Spleen (tissue), 11 donors: ENCODE measurements around the gene SIVA1. TPM values are rescaled to one million over a fixed set of nuclear protein-coding genes. Genes with fewer than 3 reads are reported as not detected.

Experiments used
- DNase-seq: peaks from one replicate; pipeline ENCODE4 v3.0.0-alpha.2; 2020
- H3K27ac ChIP-seq, 8 donors: fragments of 200-600 bp; sonication (generic) in 7 of 8; 1 replicate in 4 of 8; 2 replicates in 4 of 8; pipeline versions ENCODE4 v1.5.0 to v1.8.0; 2016 to 2021; ENCODE audit warnings: inconsistent platforms in 4 of 8, mild to moderate bottlenecking in 4 of 8, moderate library complexity in 1 of 8
- H3K27me3 ChIP-seq, 7 donors: fragments of 200-600 bp; sonication (generic) in 6 of 7; replicated peaks in 1 of 7; 1 replicate in 4 of 7; 2 replicates in 3 of 7; pipeline versions ENCODE4 v1.5.0 to v1.8.0; 2016 to 2021; ENCODE audit warnings: inconsistent platforms in 3 of 7, mild to moderate bottlenecking in 1 of 7
- H3K36me3 ChIP-seq, 6 donors: fragments of 200-600 bp; sonication (generic) in 5 of 6; 1 replicate in 4 of 6; 2 replicates in 2 of 6; pipeline versions ENCODE4 v1.5.0 to v1.8.0; 2016 to 2021; ENCODE audit warnings: inconsistent platforms in 2 of 6
- H3K4me1 ChIP-seq, 6 donors: fragments of 200-600 bp; sonication (generic) in 5 of 6; 1 replicate in 3 of 6; 2 replicates in 3 of 6; pipeline versions ENCODE4 v1.5.0 to v1.8.0; 2016 to 2021; ENCODE audit warnings: inconsistent platforms in 3 of 6
- H3K4me3 ChIP-seq, 8 donors: fragments of 200-600 bp; sonication (generic) in 7 of 8; 1 replicate in 4 of 8; 2 replicates in 4 of 8; pipeline versions ENCODE4 v1.5.0 to v1.8.0; 2016 to 2021; ENCODE audit warnings: inconsistent platforms in 4 of 8, mild to moderate bottlenecking in 4 of 8, moderate library complexity in 2 of 8
- H3K9me3 ChIP-seq, 8 donors: fragments of 200-600 bp; sonication (generic) in 7 of 8; 1 replicate in 4 of 8; 2 replicates in 4 of 8; pipeline versions ENCODE4 v1.5.0 to v1.8.0; 2016 to 2021; ENCODE audit warnings: inconsistent platforms in 4 of 8
- CTCF ChIP-seq, 11 experiments: fragments of 200-600 bp in 7 of 11; fragments of 450-650 bp in 4 of 11; sonication (generic) in 4 of 11; IDR thresholded peaks in 8 of 11; conservative IDR thresholded peaks in 3 of 11; 1 replicate in 7 of 11; 2 replicates in 4 of 11; pipeline versions ENCODE4 v1.4.0 to v1.8.0; 2016 to 2021; ENCODE audit warnings: antibody characterized with exemption in 11 of 11, inconsistent platforms in 4 of 11, mild to moderate bottlenecking in 1 of 11
- POLR2A ChIP-seq, 3 donors: fragments of 450-650 bp; IDR thresholded peaks; one replicate each; pipeline ENCODE4 v1.5.1; 2017; ENCODE audit warnings: antibody characterized with exemption in 3 of 3, mild to moderate bottlenecking in 1 of 3
- POLR2AphosphoS5 ChIP-seq, 3 donors: sonication (generic); formaldehyde crosslinking; IDR thresholded peaks; one replicate each; pipeline ENCODE4 v1.5.1; 2017; ENCODE audit warnings: antibody characterized with exemption in 3 of 3
- WGBS, 5 donors: extraction: QIAGEN DNeasy Blood & Tissue Kit in 3 of 5; methylation state at CpG; one replicate each; pipeline versions ENCODE4 v1.1.5 to v1.1.7; 2013 to 2018; 5-methylcytosine and 5-hydroxymethylcytosine counted together
- intact Hi-C: fragments of 100-400 bp; cut with DNase I; formaldehyde crosslinking; loops from one replicate; pipeline ENCODE4 v1.15.0; 2023; ENCODE audit warnings: low total_unique reads
- polyA plus RNA-seq, 3 donors: library from polyadenylated mRNA; stranded (reverse); fragments of 200-250 nt; gene quantifications; one replicate each; pipeline ENCODE4 v1.2.1, GENCODE V29; 2013
- total RNA-seq, 7 donors: library from RNA; depleted of rRNA in 3 of 7; stranded (reverse); fragments of >200 nt in 3 of 7; fragmentation: NEBNext Ultra II Directional in 4 of 7; extraction: Animal tissue kit (Norgen Biotek cat#: 25700) in 4 of 7; gene quantifications; one replicate each; pipeline versions ENCODE4 v1.1.0 to v1.2.1, GENCODE V29; 2016 to 2021
- donor health status: healthy with polysubstance abuse.
- donor health status: DM: no; HTN: no; CAD: no; lungs with moderate emphysema.
- donor health status: DM: no; HTN: no; CAD: no.
- donor health status: Bipolar disorder and iron deficiency.
- donor health status: healthy.
- donor health status: DM: no; HTN: no; CAD: no.
- donor health status: DM: yes; HTN: yes; CAD: no.

Gene SIVA1
- total and polyA plus RNA-seq, 10 donors, result 56.7 to 226 (median 141) TPM

DNA sequence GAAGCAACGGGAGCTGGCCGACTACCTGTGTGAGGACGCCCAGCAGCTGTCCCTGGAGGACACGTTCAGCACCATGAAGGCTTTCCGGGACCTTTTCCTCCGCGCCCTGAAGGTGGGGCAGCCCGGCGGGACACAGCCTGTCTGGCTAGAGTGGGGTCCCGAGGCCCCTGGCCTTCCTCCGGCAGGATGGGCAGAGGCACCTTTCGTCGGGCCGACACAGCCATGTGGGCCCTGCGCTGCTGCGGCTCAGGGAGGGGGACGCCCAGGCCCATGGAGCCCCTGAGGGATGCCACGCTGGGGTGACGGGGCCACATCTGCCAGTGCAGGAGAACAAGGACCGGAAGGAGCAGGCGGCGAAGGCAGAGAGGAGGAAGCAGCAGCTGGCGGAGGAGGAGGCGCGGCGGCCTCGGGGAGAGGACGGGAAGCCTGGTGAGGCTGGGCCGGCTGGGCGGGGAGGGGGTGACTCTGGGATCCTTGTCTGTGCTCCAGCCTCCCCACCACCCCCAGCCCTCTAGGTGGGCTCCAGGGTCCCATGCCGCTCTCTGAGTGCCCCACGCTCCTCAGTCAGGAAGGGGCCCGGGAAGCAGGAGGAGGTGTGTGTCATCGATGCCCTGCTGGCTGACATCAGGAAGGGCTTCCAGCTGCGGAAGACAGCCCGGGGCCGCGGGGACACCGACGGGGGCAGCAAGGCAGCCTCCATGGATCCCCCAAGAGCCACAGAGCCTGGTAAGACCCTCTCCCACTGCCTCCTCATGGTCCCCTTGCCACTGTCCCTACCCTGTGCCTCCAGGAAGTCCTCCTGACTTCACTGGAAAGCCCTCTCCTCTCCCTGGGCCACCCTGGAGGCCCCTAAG, 39.8 kb upstream of the SIVA1 start:
- TF ChIP-seq CTCF (IDR thresholded peaks at IDR 0.05 in 8 of 11, conservative IDR thresholded peaks at IDR 0.05 in 3 of 11) (no peak), POLR2AphosphoS5 (IDR thresholded peaks at IDR 0.05) (peak; percentile 6 to 66 (median 11)), POLR2A (IDR thresholded peaks at IDR 0.05) (no peak)
- no peak for DNase-seq
- Histone ChIP-seq H3K36me3 (peaks cover 0 to 92% (median 66%) of the 10 kb centered on the region in 6 donors), H3K27me3 (no peaks in the 10 kb centered on the region), H3K4me3 (no peak overlapping the region), H3K9me3 (no peaks in the 10 kb centered on the region), H3K4me1 (peaks cover 0 to 16% (median 7%) of the 10 kb centered on the region in 6 donors), H3K27ac (no peak overlapping the region)
- intact Hi-C loops, result no loop called here
- 78 to 94% (median 79%) methylated on average over 24 to 40 of the region's 40 CpGs for WGBS, 5 donors

GRCh38 chr14:104714066-104714465, 38.9 kb upstream of the SIVA1 start:
- intact Hi-C loops, result no loop called here
- Histone ChIP-seq H3K27ac (no peak overlapping the region), H3K36me3 (peaks cover 0 to 100% (median 71%) of the 10 kb centered on the region in 6 donors), H3K4me3 (no peak overlapping the region), H3K9me3 (no peaks in the 10 kb centered on the region), H3K4me1 (peaks cover 0 to 6% (median 0%) of the 10 kb centered on the region in 6 donors), H3K27me3 (no peaks in the 10 kb centered on the region)
- TF ChIP-seq POLR2A (IDR thresholded peaks at IDR 0.05) (no peak), CTCF (IDR thresholded peaks at IDR 0.05 in 8 of 11, conservative IDR thresholded peaks at IDR 0.05 in 3 of 11) (no peak), POLR2AphosphoS5 (IDR thresholded peaks at IDR 0.05) (no peak)
- DNase-seq, result no peak
- WGBS, 5 donors, result 73 to 99% (median 95%) methylated on average over 3 to 16 of the region's 16 CpGs

DNA sequence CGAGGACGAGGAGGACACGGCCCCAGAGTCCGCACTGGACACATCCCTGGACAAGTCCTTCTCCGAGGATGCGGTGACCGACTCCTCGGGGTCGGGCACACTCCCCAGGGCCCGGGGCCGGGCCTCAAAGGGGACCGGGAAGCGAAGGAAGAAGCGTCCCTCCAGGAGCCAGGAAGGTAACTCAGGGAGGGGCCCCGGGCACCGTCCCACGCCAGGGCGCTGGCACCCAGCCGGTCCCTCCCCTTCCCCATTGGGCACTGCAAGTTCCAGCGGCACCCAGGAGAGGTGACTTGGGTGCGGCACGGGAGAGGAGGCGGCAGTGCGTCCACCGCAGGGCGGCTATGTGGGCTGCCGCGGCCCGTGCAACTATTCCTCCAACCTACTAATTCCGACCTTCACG, 38.3 kb upstream of the SIVA1 start:
- Histone ChIP-seq H3K9me3 (no peaks in the 10 kb centered on the region), H3K4me1 (peaks cover 0 to 6% (median 0%) of the 10 kb centered on the region in 6 donors), H3K27me3 (no peaks in the 10 kb centered on the region), H3K4me3 (no peak overlapping the region), H3K36me3 (peaks cover 0 to 100% (median 74%) of the 10 kb centered on the region in 6 donors), H3K27ac (no peak overlapping the region)
- 90 to 97% (median 95%) methylated on average over 23 to 31 of the region's 31 CpGs for WGBS, 5 donors
- TF ChIP-seq POLR2AphosphoS5 (IDR thresholded peaks at IDR 0.05), result peak in 2 of 3 donors; percentile 7 to 22
- no peak for TF ChIP-seq CTCF (IDR thresholded peaks at IDR 0.05 in 8 of 11, conservative IDR thresholded peaks at IDR 0.05 in 3 of 11)
- TF ChIP-seq POLR2A (IDR thresholded peaks at IDR 0.05), result no peak
- DNase-seq, result no peak
- intact Hi-C loops, result no loop called here

- peaks cover 0 to 100% (median 67%) of the 10 kb centered on the region in 6 donors for H3K36me3 ChIP-seq
- peaks cover 0 to 6% (median 0%) of the 10 kb centered on the region in 6 donors for H3K4me1 ChIP-seq
- H3K9me3 ChIP-seq, result no peaks in the 10 kb centered on the region
- intact Hi-C loops, result no loop called here
- H3K27ac ChIP-seq, result no peak overlapping the region
- H3K4me3 ChIP-seq, result no peak overlapping the region
- WGBS, 5 donors, result 84 to 91% (median 86%) methylated on average over 14 to 18 of the region's 18 CpGs
- DNase-seq, result no peak
- TF ChIP-seq CTCF (IDR thresholded peaks at IDR 0.05 in 8 of 11, conservative IDR thresholded peaks at IDR 0.05 in 3 of 11) (no peak), POLR2A (IDR thresholded peaks at IDR 0.05) (no peak), POLR2AphosphoS5 (IDR thresholded peaks at IDR 0.05) (peak in 1 of 3 donors; percentile 11)
- no peaks in the 10 kb centered on the region for H3K27me3 ChIP-seq
These were observed 37.5 kb upstream of the SIVA1 start for GRCh38 chr14:104715416-104715815.
